HG03280 (cell line): ENCODE data around the gene ATG2A.

Source experiments
- ATAC-seq: cut with Tn5 transposase; IDR thresholded peaks from one replicate; pipeline ENCODE4 v1.9.1; 2021; ENCODE audit warnings: mild to moderate bottlenecking, moderate library complexity; ENCODE audit not compliant: unreplicated experiment

Gene ATG2A

DNA sequence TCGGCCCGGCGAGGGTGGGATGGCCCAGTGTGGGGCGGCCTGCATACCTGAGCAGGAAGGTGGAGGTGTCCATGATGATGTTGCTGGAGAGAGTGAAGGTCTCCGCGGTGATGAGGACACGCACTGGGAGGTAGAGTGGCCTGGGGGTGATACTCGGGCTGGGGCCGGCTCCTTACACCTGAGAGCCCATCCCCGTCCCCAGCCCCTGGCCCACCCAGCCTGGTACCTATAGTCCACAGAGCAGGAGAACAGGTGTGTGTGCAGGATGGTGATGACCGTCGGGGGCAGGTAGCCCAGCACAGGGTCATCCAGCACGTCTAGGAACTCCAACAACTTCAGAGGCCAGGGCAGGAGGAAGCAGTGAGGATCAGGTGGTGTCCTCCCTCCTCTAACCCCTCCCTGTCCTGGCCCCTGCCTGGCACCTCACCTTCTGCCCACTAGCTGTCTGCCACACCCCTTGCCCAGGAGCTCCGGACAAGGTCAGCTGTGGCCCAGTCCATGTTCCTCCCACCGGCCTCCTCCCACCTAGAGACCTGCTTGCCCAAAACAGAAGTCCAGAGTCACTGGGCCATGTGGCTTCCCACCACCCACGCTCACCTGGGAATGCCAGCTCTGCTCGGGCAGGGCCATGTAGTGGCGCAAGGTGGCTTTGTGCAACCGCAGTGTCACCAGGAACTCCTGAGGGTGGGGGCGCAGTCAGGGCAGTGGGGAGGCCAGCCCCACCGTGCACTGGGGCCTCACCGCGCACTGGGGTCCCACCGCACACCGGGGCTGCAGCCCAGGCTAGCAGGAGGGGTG, 11.3 kb downstream of the ATG2A start:
- ATAC-seq = no peak

DNA sequence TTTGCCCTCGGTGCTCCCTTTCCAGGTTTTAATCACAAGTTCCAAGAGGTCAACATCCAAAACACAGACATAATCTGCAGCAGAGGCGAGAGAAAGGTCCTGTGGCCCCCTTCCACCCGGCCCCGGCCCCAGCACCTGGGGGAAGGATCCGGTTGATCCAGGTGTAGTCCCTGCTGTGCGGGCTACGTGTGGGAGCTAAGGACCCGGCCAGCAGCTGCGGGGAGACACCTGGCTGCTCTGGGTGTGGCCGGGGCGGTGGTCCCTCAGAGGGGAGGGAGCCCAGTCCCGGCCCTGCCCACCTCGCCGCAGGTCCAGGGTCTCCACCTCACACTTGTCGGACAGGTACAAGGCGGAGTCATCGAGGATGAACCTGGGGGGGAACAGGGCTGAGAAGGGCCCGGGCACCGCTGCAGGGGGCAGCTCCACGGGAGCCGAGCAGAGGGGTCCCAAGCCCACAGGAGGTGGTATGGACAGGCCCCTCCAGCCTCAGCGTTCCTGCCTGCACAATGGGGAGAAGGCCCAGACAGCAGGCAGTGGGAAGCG, 13.6 kb downstream of the ATG2A start:
- no peak for ATAC-seq

DNA sequence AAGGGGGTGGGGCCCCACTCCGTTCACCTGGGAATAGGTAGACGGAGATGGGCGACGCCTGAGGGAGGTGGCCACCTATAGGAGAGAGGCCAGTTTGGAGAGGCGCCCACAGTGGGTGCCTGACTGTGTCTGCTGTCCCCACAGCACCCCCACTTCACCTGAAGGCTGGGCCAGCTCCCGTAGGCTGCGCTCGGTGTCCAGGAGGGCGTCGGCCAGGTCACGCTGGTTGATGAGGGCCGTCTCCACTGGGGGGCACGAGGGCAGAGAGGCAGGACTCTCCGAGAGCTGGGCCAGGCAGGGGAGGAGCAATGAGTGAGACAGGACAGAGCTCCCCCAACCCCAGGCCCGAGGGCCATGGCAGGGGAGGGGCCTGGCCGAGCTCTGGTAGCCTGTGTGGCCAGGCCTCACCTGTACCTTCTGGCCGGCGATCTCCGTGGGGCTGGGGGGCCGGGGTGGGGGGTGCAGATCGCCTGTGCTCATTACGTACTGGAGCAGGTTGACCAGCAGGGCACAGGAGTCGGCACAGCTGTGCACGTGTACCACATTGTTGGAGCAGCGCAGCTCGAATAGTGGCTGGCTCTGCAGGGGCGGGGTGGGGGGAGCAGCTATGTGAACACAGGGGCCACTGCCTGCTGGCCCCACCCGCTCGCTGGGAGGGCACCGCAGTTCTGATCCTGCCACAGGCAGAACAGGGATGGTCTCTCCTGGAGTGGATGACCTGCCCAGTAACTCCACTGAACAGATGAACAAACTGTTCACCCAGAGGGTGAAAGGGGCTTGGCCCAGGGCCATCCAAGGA, 14.7 kb downstream of the ATG2A start:
- no peak for ATAC-seq

DNA sequence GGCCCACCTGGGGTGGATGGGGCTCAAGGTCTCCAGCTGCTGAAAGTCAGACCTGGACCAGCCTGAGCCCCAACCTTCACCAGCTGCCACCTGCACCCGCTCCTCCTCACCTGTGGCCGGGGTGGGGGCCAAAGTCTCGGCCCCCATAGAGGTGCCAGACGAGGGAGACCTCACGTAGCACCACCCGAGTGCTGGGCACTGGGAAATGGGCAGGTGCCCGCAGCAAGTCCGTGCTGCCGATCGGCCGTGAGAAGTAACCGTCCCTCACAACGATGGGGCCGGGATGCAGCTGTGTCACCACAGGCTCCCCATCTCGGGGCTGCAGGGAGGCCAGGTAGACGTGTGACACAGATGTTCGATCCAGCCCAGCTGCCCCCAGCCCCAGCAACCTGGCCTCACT, 16.2 kb downstream of the ATG2A start:
- ATAC-seq = no peak

- no peak for ATAC-seq
These were observed 16.7 kb downstream of the ATG2A start for GRCh38 chr11:64900263-64900678.

DNA sequence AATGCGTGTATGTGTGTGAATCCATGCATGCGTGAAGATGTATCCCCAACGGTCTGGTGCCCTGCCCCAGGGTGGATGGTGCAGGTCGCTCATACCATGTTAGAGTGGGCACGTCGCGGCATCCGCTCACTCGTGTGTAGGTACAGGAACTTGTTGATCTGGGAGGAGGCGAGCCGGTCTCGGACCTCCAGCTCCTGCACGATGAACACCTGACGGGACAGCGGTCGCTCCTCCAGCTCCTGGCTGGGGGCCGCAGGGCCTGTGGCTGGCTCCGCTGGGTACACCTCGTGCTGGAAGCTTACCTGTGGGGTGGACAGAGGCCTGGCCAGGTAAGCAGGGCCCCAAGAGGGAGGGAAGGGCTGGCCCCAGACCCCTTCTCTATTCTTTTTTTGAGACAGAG, 18.5 kb downstream of the ATG2A start:
- no peak for ATAC-seq

DNA sequence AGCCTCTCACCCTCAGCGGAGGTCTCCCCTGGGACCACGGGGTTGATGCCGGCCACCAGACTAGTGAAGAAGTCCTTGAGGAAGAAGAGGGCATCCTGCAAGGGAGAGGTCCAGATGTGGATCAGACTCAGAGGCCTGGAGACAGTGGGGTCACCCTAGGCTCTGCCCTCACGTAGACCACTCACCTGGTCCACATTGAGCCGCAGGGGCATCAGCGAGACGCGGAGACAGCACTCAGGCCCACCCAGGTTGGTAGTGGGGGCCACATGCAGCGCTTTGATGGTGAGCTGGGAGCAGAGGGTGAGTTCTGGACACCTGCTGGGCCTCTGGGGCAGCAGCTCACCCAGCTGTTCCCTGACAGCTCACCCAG, 18.9 kb downstream of the ATG2A start:
- ATAC-seq = no peak

- ATAC-seq = no peak
These were observed 19.5 kb downstream of the ATG2A start for GRCh38 chr11:64897381-64898075.

DNA sequence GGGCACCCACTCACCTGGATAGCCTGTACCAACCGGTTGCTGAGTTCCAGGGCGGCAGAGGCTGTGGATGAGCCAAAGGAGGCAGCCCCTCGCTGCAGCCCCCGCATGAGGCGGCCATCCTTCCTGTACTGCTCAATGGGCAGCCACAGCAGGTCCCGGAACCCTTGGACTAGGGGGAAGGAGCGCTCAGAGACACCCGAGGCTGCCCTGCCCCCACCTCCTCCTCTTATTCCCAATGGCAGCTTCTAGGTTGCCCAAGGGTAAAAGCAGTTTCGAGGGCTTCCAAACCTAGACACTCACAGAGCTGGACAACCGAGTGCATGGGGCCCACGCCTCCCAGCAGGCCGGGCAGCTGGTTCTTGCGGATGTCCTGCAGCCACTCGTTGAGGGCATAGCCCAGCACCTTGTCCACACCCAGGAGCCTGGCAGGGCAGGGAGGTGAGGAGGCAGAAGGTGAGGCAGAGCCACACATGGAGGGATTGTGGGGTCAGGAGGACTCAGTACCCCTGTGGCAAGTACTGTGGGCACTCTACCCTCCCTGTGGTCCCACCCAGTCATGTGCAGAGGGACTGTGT, 20.5 kb downstream of the ATG2A start:
- no peak for ATAC-seq

- ATAC-seq = no peak
These were observed 22.1 kb downstream of the ATG2A start for GRCh38 chr11:64894812-64895452.

GRCh38 chr11:64894070-64894811, 22.8 kb downstream of the ATG2A start:
- peak; percentile 63 for ATAC-seq

DNA sequence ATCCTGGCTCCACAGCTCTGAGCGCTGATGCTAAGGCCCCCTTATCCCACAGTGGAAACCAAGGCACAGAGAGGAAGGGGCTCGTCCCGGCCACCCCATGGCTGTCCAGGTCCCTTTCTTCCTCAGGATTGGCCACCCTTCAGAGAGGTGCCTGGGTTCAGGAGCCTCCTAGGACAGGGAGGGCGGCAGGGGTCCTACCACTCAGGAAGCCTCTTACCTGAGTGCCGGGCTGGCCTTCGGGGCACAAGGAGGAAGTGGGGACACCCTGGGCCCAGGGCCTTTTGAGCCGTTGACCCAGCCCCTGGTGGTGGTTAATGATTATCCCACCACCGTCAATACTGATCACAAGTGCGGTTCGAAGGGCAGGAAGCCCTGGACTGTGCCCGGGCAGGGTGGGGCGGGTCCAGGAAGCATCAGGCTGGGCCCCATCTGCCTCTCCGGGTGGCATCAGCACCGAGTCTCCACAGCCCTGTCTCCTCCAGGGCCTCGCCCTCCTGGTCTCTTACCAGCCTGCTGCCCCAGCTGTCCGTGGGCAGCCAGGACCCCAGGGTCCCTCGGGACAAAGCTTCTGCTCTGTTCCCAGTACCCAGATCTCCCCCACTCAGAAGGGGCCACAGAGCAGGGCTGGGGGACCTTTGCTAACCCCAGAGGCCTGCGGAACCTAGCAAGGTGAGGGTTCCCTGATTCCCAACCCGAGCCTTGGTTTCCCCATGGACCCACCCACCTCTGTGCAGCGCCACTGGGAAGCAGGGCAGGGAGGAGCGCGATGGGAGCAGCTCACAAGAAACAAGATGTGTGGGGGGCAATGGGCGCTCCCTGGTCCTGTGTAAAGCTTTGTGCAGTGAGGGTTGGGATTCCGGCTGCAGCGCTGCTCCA, 23.6 kb downstream of the ATG2A start:
- no peak for ATAC-seq

GRCh38 chr11:64892838-64893193, 24.2 kb downstream of the ATG2A start:
- no peak for ATAC-seq

- no peak for ATAC-seq
These were observed 24.6 kb downstream of the ATG2A start for GRCh38 chr11:64892411-64892831.

- ATAC-seq = no peak
These were observed 25.1 kb downstream of the ATG2A start for GRCh38 chr11:64891880-64892279.

- ATAC-seq = no peak
These were observed 25.7 kb downstream of the ATG2A start for GRCh38 chr11:64891215-64891848.

DNA sequence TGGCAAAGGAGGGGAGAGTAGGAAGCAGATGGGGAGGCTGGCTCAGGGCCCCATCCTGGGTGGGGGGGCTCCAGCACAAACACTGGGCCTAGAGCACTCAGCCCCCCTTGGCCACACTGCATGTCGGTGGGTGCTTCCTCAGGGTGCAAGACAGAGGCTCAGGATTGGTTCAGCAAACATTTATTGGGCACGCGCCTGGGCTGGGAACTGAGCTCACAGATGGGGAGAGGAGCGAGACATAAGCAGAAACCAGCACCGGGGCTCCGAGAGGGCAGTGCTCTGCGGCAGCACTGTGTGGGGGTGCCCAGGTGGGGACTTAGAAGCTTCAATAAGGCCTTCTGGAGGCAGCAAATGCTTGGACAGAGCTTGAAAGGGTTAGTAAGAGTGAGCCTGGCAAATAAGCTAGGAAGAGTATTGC, 26.5 kb downstream of the ATG2A start:
- no peak for ATAC-seq

DNA sequence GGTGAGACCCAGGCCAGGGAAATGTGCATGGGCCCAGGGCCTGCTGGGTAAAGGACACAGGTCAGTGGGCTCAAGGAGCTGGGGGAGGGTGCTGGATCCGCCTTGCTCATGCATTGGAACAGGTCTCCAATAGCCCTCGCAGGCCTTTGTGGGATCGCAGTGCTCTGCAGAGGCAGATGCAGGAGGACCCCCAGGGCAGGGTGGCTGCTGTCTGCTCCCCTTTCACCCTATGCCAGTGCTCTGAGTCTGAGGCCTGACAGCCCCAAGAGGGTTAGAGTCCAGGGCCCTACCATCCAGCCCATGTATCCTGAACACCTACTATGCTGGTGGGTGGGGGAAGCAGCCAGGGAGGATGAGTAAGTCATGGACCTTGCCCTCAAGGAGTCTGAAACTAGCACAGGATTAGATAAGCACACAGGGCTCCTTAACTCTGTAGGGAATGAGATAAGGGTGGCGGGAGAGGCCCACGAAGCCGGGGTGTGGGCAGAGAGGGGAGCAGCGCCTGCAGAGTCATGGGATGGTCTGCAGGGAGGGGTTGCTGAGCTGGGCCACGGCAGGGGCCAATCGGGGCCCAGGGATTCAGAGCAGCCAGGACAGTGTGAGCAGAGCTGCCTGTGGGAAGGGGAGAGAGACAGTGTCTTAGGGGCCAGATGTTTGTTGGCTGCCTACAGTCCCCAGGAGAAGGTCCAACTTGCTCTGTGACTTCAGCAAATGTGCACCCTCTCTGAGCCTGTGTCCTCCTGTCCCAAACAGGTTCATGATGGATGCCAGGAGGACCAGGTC, 28.1 kb downstream of the ATG2A start:
- ATAC-seq = no peak
